Trophoblast cell (in vitro differentiated cells and primary cell): Measurements from ENCODE around the gene F5.

Source experiments
- DNase-seq, 2 donors: peaks; one replicate each; pipeline ENCODE4 v3.0.0-alpha.2; 2016
- H2AFZ ChIP-seq: 2 replicates; pipeline ENCODE4 v1.6.1; 2013; ENCODE audit warnings: low read length, moderate library complexity, mild to moderate bottlenecking; ENCODE audit not compliant: insufficient read depth, poor library complexity
- H2AK5ac ChIP-seq: 2 replicates; pipeline ENCODE4 v1.6.1; 2013; ENCODE audit warnings: mild to moderate bottlenecking, low read length
- H2BK120ac ChIP-seq: 2 replicates; pipeline ENCODE4 v1.6.1; 2013; ENCODE audit warnings: low read length, mild to moderate bottlenecking, moderate library complexity; ENCODE audit not compliant: insufficient read depth, poor library complexity
- H2BK12ac ChIP-seq: 2 replicates; pipeline ENCODE4 v1.6.1; 2013; ENCODE audit warnings: mild to moderate bottlenecking, low read length, moderate library complexity
- H2BK5ac ChIP-seq: 2 replicates; pipeline ENCODE4 v1.6.1; 2013; ENCODE audit warnings: low read length, low read depth, moderate library complexity, mild to moderate bottlenecking; ENCODE audit not compliant: poor library complexity
- H3K14ac ChIP-seq: 2 replicates; pipeline ENCODE4 v1.6.1; 2013; ENCODE audit warnings: mild to moderate bottlenecking, low read length
- H3K18ac ChIP-seq: 2 replicates; pipeline ENCODE4 v1.6.1; 2013; ENCODE audit warnings: mild to moderate bottlenecking, low read length
- H3K23ac ChIP-seq: 2 replicates; pipeline ENCODE4 v1.6.1; 2013; ENCODE audit warnings: low read length
- H3K27ac ChIP-seq: 2 replicates; pipeline ENCODE4 v1.5.1; 2013; ENCODE audit warnings: low read depth, mild to moderate bottlenecking, inconsistent platforms, low read length, moderate library complexity
- H3K27me3 ChIP-seq: 2 replicates; pipeline ENCODE4 v1.6.1; 2013; ENCODE audit warnings: inconsistent platforms, mild to moderate bottlenecking, low read length, moderate library complexity; ENCODE audit not compliant: insufficient read depth
- H3K36me3 ChIP-seq, 2 experiments: 1 replicate in 1 of 2; 2 replicates in 1 of 2; pipeline ENCODE4 v1.6.1; 2013; ENCODE audit warnings: low read length in 2 of 2, mild to moderate bottlenecking in 2 of 2, moderate library complexity in 1 of 2; ENCODE audit not compliant: insufficient read depth in 2 of 2, control insufficient read depth in 1 of 2
- H3K4ac ChIP-seq: 2 replicates; pipeline ENCODE4 v1.6.1; 2013; ENCODE audit warnings: low read depth, mild to moderate bottlenecking, low read length, moderate library complexity
- H3K4me1 ChIP-seq, 2 experiments: 1 replicate in 1 of 2; 2 replicates in 1 of 2; pipeline ENCODE4 v1.6.1; 2013; ENCODE audit warnings: low read length in 2 of 2, mild to moderate bottlenecking in 2 of 2, moderate library complexity in 1 of 2; ENCODE audit not compliant: insufficient read depth in 2 of 2, control insufficient read depth in 1 of 2
- H3K4me2 ChIP-seq: 2 replicates; pipeline ENCODE4 v1.6.1; 2013; ENCODE audit warnings: inconsistent platforms, mild to moderate bottlenecking, low read length, moderate library complexity
- H3K4me3 ChIP-seq: 2 replicates; pipeline ENCODE4 v1.5.1; 2013; ENCODE audit warnings: mild to moderate bottlenecking, low read depth, low read length, inconsistent platforms
- H3K79me1 ChIP-seq: one replicate; pipeline ENCODE4 v1.6.1; 2013; ENCODE audit warnings: low read length
- H3K79me2 ChIP-seq: 2 replicates; pipeline ENCODE4 v1.6.1; 2013; ENCODE audit warnings: low read length, mild to moderate bottlenecking; ENCODE audit not compliant: control insufficient read depth, insufficient read depth, poor library complexity
- H3K9ac ChIP-seq: 2 replicates; pipeline ENCODE4 v1.6.1; 2013; ENCODE audit warnings: mild to moderate bottlenecking, low read length
- H3K9me3 ChIP-seq: 2 replicates; pipeline ENCODE4 v1.6.1; 2013; ENCODE audit warnings: low read depth, mild to moderate bottlenecking, control low read depth, inconsistent platforms, low read length; ENCODE audit not compliant: insufficient read depth
- H4K12ac ChIP-seq: 2 replicates; pipeline ENCODE4 v1.6.1; 2013; ENCODE audit warnings: low read depth, mild to moderate bottlenecking, low read length, moderate library complexity
- H4K8ac ChIP-seq: 2 replicates; pipeline ENCODE4 v1.6.1; 2013; ENCODE audit warnings: low read depth, mild to moderate bottlenecking, low read length, moderate library complexity
- H4K91ac ChIP-seq: one replicate; pipeline ENCODE4 v1.6.1; 2013; ENCODE audit warnings: low read depth, mild to moderate bottlenecking, low read length, moderate library complexity
- whole genome bisulfite sequencing: extraction: QIAGEN DNeasy Blood & Tissue Kit; methylation state at CpG from one replicate; pipeline ENCODE4 v1.1.7; 2013; ENCODE audit warnings: missing lambda C conversion rate; ENCODE audit not compliant: insufficient read length, insufficient coverage; ENCODE audit errors: extremely low coverage; 5-methylcytosine and 5-hydroxymethylcytosine counted together

Gene F5

DNA sequence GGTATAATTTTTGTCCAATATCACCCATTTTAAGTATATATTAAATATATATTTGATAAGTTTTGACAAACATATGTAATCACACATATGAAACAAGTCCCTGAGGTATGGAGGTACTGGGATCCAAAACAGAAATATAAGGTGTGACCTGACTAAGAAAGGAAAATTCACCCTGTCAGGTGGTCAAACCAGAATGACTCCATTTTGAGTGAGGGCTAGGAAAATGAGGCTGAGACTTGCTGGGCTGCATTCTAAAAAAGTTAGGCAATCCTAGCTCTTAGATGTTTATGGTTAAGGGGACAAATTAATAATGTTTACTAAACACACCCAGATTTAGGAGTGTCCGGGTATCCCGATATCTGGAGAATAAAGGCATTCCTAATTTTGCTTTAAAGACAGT, 89.0 kb downstream of the F5 start:
- Histone ChIP-seq H3K27ac (no peak overlapping the region), H3K14ac (no peak overlapping the region), H3K4me2 (no peak overlapping the region), H2BK12ac (no peak overlapping the region), H3K9me3 (no peaks in the 10 kb centered on the region), H3K36me3 (no peaks in the 10 kb centered on the region), H4K91ac (no peak overlapping the region), H3K4ac (no peak overlapping the region), H3K4me1 (peaks cover 2 to 8% of the 10 kb centered on the region in 2 experiments), H3K79me2 (no peaks in the 10 kb centered on the region), H3K4me3 (no peak overlapping the region), H2BK120ac (no peak overlapping the region), H2BK5ac (no peak overlapping the region), H2AK5ac (no peak overlapping the region), H3K27me3 (no peaks in the 10 kb centered on the region), H3K9ac (no peak overlapping the region), H3K18ac (no peak overlapping the region), H2AFZ (no peak overlapping the region), H4K12ac (no peak overlapping the region), H3K79me1 (peaks cover 5% of the 10 kb centered on the region), H3K23ac (no peak overlapping the region), H4K8ac (no peak overlapping the region)
- WGBS = no CpG with 5 or more reads among the region's 2 CpGs
- DNase-seq = peak; percentile 73 to 89

DNA sequence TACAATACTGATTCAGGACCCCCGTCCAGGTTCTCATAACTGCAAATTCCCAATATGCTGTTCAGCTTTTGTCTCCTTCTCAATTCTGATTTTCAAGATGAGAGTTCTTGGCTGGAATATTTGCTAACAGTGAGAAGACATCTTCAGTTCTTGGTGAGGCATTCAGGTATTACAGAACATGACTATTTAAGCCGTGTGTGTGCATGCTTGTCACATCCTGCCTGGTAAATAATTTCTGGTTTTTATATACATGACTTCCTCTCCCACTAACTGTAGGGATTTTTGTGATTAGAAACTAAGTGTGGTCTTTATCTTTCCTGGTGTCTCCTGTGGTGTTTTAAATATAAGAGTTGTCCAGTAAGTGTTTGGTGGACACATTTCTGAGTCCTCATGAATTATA, 90.4 kb downstream of the F5 start:
- Histone ChIP-seq H3K79me2 (no peaks in the 10 kb centered on the region), H2AK5ac (no peak overlapping the region), H2AFZ (no peak overlapping the region), H3K9me3 (peaks cover 2% of the 10 kb centered on the region), H3K9ac (no peak overlapping the region), H3K23ac (no peak overlapping the region), H3K14ac (no peak overlapping the region), H3K27ac (no peak overlapping the region), H3K4me3 (no peak overlapping the region), H3K27me3 (no peaks in the 10 kb centered on the region), H3K4ac (no peak overlapping the region), H2BK120ac (no peak overlapping the region), H3K4me1 (peaks cover 2 to 10% of the 10 kb centered on the region in 2 experiments), H4K91ac (no peak overlapping the region), H3K79me1 (peaks cover 5% of the 10 kb centered on the region), H3K18ac (no peak overlapping the region), H3K4me2 (no peak overlapping the region), H3K36me3 (no peaks in the 10 kb centered on the region), H2BK12ac (no peak overlapping the region), H4K12ac (no peak overlapping the region), H2BK5ac (no peak overlapping the region), H4K8ac (no peak overlapping the region)
- no CpG with 5 or more reads among the region's 2 CpGs for WGBS
- DNase-seq = no peak

DNA sequence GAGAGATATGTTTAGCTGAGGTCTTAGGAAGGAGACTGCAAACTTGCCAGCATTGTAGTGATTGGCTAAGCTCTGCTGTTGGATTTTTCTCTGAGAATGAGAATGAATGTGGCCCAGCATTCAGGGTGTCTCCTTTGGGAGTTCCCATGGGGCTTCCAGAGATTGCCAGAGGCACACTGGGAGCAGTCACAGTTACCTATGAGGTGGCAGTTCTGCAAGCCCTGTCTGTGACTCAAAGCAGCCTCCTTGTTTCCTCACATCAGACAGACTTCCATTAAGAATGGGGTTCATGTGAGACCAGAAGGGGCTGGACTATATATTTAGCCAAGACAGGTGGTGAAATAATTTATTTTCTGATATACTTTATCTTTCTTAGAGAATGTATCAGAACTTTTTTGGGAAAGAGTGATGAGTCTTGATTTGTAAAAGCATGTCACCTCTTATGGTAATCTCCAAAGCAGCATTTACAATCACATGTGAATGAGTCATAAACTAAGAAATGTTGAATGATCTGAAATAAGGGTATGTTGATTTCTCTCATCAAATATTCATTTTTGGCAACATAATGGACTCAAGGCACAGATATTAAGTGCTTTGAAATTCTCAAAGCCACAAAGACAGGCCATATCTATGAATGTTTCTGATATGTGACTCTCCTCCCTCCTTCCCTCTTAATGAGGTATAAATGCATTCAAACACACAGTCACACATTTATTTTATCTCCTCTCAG, 91.1 kb downstream of the F5 start:
- DNase-seq = peak; percentile 30 to 43
- no peak overlapping the region for H2AK5ac ChIP-seq
- no peak overlapping the region for H3K18ac ChIP-seq
- no peak overlapping the region for H3K4me3 ChIP-seq
- no peak overlapping the region for H2AFZ ChIP-seq
- H4K91ac ChIP-seq = no peak overlapping the region
- H3K23ac ChIP-seq = no peak overlapping the region
- no peak overlapping the region for H2BK12ac ChIP-seq
- H4K12ac ChIP-seq = no peak overlapping the region
- H3K9me3 ChIP-seq = peaks cover 2% of the 10 kb centered on the region
- no peak overlapping the region for H3K4me2 ChIP-seq
- H4K8ac ChIP-seq = no peak overlapping the region
- H3K4me1 ChIP-seq = peaks cover 2 to 10% of the 10 kb centered on the region in 2 experiments
- H3K14ac ChIP-seq = no peak overlapping the region
- H3K27me3 ChIP-seq = no peaks in the 10 kb centered on the region
- peaks cover 5% of the 10 kb centered on the region for H3K79me1 ChIP-seq
- no peaks in the 10 kb centered on the region for H3K36me3 ChIP-seq
- H3K79me2 ChIP-seq = no peaks in the 10 kb centered on the region
- H3K4ac ChIP-seq = no peak overlapping the region
- H2BK5ac ChIP-seq = no peak overlapping the region
- no peak overlapping the region for H3K27ac ChIP-seq
- H3K9ac ChIP-seq = no peak overlapping the region
- no peak overlapping the region for H2BK120ac ChIP-seq

DNA sequence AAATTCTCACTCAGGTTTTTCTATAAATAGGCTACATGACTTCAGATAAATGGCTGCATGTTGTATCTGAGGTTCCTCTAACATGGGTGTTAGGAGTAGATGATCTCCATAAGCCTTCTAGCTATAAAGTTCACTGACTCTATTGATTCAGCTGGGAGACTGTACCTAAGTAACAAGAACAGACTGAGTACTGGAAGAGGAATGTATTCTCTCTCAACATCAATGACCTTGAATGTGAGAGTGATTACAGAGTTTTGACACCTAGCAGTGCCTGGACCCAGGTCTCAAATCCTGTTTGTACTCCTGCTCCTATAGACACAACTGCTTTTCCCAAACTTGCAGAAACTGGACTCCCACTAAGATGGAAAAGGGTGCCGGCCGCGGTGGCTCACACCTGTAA, 91.9 kb downstream of the F5 start:
- Histone ChIP-seq H3K27ac (no peak overlapping the region), H3K36me3 (no peaks in the 10 kb centered on the region), H3K4ac (no peak overlapping the region), H3K79me1 (peaks cover 5% of the 10 kb centered on the region), H3K4me2 (no peak overlapping the region), H3K27me3 (no peaks in the 10 kb centered on the region), H2BK5ac (no peak overlapping the region), H3K4me1 (peaks cover 2 to 10% of the 10 kb centered on the region in 2 experiments), H3K9me3 (peaks cover 2% of the 10 kb centered on the region), H2AK5ac (no peak overlapping the region), H3K79me2 (no peaks in the 10 kb centered on the region), H3K14ac (no peak overlapping the region), H2BK12ac (no peak overlapping the region), H2BK120ac (no peak overlapping the region), H3K18ac (no peak overlapping the region), H3K9ac (no peak overlapping the region), H3K4me3 (no peak overlapping the region), H2AFZ (no peak overlapping the region), H3K23ac (no peak overlapping the region), H4K91ac (no peak overlapping the region), H4K12ac (no peak overlapping the region), H4K8ac (no peak overlapping the region)
- no CpG with 5 or more reads among the region's 3 CpGs for WGBS
- DNase-seq = no peak
